Neural cell (in vitro differentiated cells): ENCODE data around the gene ZSWIM6. TPM values are rescaled to one million over a fixed set of nuclear protein-coding genes. Genes with fewer than 3 reads are reported as not detected.
A peak's percentile ranks its signal among the peaks of the same experiment; 100 is the strongest.

Experiments
- H2AFZ ChIP-seq: fragments of 200-600, 300-800 bp; sonication (generic), shearing (Covaris generic); 2 replicates; pipeline ENCODE4 v1.6.0; 2014; ENCODE audit warnings: low read depth, mild to moderate bottlenecking, antibody characterized with exemption, low read length, moderate library complexity
- H3F3A ChIP-seq: fragments of 200-600 bp; shearing (Covaris generic); 2 replicates; pipeline ENCODE4 v1.6.1; 2016; ENCODE audit warnings: mild to moderate bottlenecking, moderate library complexity, mixed read lengths, antibody characterized with exemption, low read length; ENCODE audit not compliant: insufficient read depth, poor library complexity, severe bottlenecking
- H3K27ac ChIP-seq: fragments of 200-600, 300-800 bp; sonication (generic), shearing (Covaris generic); 2 replicates; pipeline ENCODE4 v1.5.1; 2014; ENCODE audit warnings: mild to moderate bottlenecking, low read length, moderate library complexity
- H3K27me3 ChIP-seq: fragments of 300-800, 200-600 bp; sonication (generic), shearing (Covaris generic); 2 replicates; pipeline ENCODE4 v1.6.0; 2014; ENCODE audit warnings: mild to moderate bottlenecking, low read depth, low read length, moderate library complexity; ENCODE audit not compliant: insufficient read depth
- H3K36me3 ChIP-seq: fragments of 300-800, 200-600 bp; sonication (generic), shearing (Covaris generic); 2 replicates; pipeline ENCODE4 v1.5.1; 2014; ENCODE audit warnings: mild to moderate bottlenecking, antibody characterized with exemption, low read length, moderate library complexity; ENCODE audit not compliant: insufficient read depth
- H3K4me2 ChIP-seq: fragments of 300-800, 200-600 bp; sonication (generic), shearing (Covaris generic); 2 replicates; pipeline ENCODE4 v1.6.0; 2014; ENCODE audit warnings: mild to moderate bottlenecking, low read length
- H3K4me3 ChIP-seq: fragments of 300-800, 200-600 bp; sonication (generic), shearing (Covaris generic); 2 replicates; pipeline ENCODE4 v1.5.1; 2014; ENCODE audit warnings: mild to moderate bottlenecking, low read length, moderate library complexity
- H3K79me2 ChIP-seq: fragments of 200-600 bp; shearing (Covaris generic); replicated peaks from 2 replicates; pipeline ENCODE4 v1.6.0; 2014; ENCODE audit warnings: mild to moderate bottlenecking, low read length, moderate library complexity; ENCODE audit not compliant: insufficient read depth
- H3K9ac ChIP-seq: fragments of 300-800, 200-600 bp; sonication (generic), shearing (Covaris generic); 2 replicates; pipeline ENCODE4 v1.6.1; 2016; ENCODE audit warnings: mild to moderate bottlenecking, low read length, mixed read lengths
- H3K9me2 ChIP-seq: fragments of 200-600 bp; shearing (Covaris generic); 2 replicates; pipeline ENCODE4 v1.6.1; 2016; ENCODE audit warnings: mild to moderate bottlenecking, low read length, mixed read lengths; ENCODE audit not compliant: insufficient read depth
- H3K9me3 ChIP-seq: fragments of 200-600, 300-800 bp; sonication (generic), shearing (Covaris generic); 2 replicates; pipeline ENCODE4 v1.6.1; 2016; ENCODE audit warnings: mild to moderate bottlenecking, mixed run types, low read length, moderate library complexity, mixed read lengths
- H4K20me1 ChIP-seq: fragments of 200-600 bp; shearing (Covaris generic); 2 replicates; pipeline ENCODE4 v1.6.1; 2016; ENCODE audit warnings: mild to moderate bottlenecking, mixed run types; ENCODE audit not compliant: insufficient read depth
- EP300 ChIP-seq: fragments of 450-650 bp; conservative IDR thresholded peaks from 2 replicates; pipeline ENCODE4 v1.6.1; 2014; ENCODE audit warnings: antibody characterized with exemption, mild to moderate bottlenecking, moderate library complexity; ENCODE audit not compliant: poor library complexity, severe bottlenecking
- EZH2 ChIP-seq: fragments of 200-600, 300-800 bp; shearing (Covaris generic), sonication (generic); IDR thresholded peaks from 2 replicates; pipeline ENCODE4 v1.6.1; 2014; ENCODE audit warnings: antibody characterized with exemption, low read length, borderline replicate concordance, mild to moderate bottlenecking; ENCODE audit not compliant: insufficient read depth, poor library complexity, severe bottlenecking
- MXI1 ChIP-seq: fragments of 450-650 bp; conservative IDR thresholded peaks from 2 replicates; pipeline ENCODE4 v1.6.1; 2014; ENCODE audit warnings: antibody characterized with exemption, mild to moderate bottlenecking; ENCODE audit not compliant: poor library complexity, severe bottlenecking
- POLR2AphosphoS5 ChIP-seq: IDR thresholded peaks from 2 replicates; pipeline ENCODE4 v1.6.1; 2012
- RAD21 ChIP-seq: fragments of 450-650 bp; conservative IDR thresholded peaks from 2 replicates; pipeline ENCODE4 v1.6.1; 2014; ENCODE audit warnings: antibody characterized with exemption, mild to moderate bottlenecking, moderate library complexity
- SMC3 ChIP-seq: fragments of 450-650 bp; conservative IDR thresholded peaks from 2 replicates; pipeline ENCODE4 v1.6.1; 2014; ENCODE audit warnings: antibody characterized with exemption, mild to moderate bottlenecking, moderate library complexity; ENCODE audit not compliant: poor library complexity
- polyA plus RNA-seq: library from polyadenylated mRNA; depleted of rRNA; stranded (reverse); fragments of >200 nt; gene quantifications from 2 replicates; pipeline ENCODE4 v1.2.3, GENCODE V29; 2014
- TF ChIP-seq, protein P1 (sequence below): IDR thresholded peaks from 2 replicates; pipeline ENCODE4 v1.6.1; 2012; ENCODE audit warnings: borderline replicate concordance

Gene ZSWIM6
- polyA plus RNA-seq, 1 donor from 2014 or later: 43.6 TPM

DNA sequence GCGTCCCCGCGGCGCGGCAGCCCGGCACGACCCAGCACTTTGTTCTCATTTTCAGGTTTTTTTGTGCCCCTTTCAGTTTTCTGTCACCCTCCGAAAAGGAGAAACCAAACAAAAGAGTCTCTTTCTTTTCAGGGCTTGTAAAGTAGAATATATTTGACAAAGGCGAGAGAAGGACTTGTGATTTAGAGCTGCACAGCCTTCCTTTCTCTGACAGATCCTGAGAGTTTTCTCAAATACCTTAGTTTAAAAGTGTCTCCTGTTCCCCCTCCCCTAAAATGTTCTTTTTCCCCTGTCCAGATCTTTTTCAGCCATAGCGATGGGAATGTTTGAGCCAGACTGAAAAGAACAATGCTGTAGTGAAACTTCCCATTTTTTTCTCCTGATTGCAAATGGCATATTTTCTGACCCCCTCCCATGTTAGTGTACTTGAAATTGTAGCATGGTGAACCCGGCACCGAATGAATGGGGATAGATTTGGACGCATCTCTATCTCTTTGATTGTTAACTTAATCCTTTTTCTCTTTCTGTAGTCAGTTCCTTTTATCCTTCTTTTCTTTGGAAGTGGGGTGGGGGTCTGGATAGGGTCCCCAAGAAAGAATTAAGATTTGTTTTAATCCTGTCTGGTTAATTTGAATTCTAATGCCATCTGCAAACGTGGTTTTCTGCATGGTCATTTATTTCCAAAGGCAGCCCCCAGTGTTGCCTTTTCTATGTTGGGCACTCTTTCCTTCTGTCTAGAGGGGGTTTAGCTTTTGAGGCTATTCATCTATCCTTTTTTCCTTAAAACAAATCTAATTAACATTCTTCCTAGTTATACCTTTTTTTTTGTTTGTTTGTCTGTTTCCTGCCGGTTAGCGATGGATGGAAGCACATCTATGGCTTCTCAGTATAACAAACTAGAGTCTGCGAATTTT, 2.2 kb downstream of the ZSWIM6 start:
- peaks cover 16% of the 10 kb centered on the region for H3F3A ChIP-seq
- no peaks in the 10 kb centered on the region for H3K36me3 ChIP-seq
- peak overlapping the region; percentile 90 for H3K4me2 ChIP-seq
- TF ChIP-seq SMC3 (peak; percentile 1), POLR2AphosphoS5 (peak; percentile 5), MXI1 (no peak)
- TF ChIP-seq, protein P1, sequence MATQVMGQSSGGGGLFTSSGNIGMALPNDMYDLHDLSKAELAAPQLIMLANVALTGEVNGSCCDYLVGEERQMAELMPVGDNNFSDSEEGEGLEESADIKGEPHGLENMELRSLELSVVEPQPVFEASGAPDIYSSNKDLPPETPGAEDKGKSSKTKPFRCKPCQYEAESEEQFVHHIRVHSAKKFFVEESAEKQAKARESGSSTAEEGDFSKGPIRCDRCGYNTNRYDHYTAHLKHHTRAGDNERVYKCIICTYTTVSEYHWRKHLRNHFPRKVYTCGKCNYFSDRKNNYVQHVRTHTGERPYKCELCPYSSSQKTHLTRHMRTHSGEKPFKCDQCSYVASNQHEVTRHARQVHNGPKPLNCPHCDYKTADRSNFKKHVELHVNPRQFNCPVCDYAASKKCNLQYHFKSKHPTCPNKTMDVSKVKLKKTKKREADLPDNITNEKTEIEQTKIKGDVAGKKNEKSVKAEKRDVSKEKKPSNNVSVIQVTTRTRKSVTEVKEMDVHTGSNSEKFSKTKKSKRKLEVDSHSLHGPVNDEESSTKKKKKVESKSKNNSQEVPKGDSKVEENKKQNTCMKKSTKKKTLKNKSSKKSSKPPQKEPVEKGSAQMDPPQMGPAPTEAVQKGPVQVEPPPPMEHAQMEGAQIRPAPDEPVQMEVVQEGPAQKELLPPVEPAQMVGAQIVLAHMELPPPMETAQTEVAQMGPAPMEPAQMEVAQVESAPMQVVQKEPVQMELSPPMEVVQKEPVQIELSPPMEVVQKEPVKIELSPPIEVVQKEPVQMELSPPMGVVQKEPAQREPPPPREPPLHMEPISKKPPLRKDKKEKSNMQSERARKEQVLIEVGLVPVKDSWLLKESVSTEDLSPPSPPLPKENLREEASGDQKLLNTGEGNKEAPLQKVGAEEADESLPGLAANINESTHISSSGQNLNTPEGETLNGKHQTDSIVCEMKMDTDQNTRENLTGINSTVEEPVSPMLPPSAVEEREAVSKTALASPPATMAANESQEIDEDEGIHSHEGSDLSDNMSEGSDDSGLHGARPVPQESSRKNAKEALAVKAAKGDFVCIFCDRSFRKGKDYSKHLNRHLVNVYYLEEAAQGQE: peak; percentile 20
- H3K9ac ChIP-seq: peak overlapping the region; percentile 94
- peak overlapping the region; percentile 91 for H3K27ac ChIP-seq
- H3K9me3 ChIP-seq: no peaks in the 10 kb centered on the region
- H3K79me2 ChIP-seq: peaks cover 75% of the 10 kb centered on the region
- no peaks in the 10 kb centered on the region for H3K27me3 ChIP-seq
- H3K4me3 ChIP-seq: peak overlapping the region; percentile 96
- H3K9me2 ChIP-seq: no peaks in the 10 kb centered on the region
- no peak overlapping the region for H2AFZ ChIP-seq
- peaks cover 29% of the 10 kb centered on the region for H4K20me1 ChIP-seq

DNA sequence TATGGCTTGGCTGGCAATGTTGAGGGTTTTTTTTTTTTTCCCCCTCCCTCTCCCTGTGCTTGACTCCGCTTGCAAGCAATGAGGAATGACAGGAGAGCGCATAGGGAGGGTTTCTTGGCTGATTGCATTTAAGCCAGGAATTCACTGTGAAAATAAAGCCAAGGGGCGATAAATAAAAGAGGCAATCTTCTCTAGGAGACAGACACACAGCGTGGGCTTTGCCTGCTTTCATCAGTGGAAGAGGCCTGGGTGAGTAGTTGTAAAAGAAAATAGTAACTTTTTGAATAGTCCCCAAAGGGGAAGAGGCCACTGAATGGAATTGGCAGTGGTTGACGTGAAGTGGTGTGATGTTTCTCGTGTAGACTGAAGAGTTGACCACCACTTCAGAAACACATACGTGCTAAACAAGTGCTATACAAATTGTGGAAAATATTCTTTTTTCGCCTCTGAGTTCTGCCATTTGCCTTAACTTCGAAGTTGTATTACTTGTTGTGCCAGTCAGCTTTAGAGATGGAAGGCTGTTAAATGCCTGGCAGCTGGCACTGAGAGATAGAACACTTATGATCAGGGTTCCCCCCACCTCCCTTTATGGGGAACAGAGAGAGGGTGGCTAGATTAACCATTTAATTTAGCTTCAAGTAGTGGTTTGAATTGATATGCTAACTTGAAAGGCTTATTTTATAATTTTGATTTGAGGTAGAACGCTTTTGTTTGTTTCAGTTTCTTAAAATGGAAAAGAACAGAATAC, 3.0 kb downstream of the ZSWIM6 start:
- H3K4me2 ChIP-seq: peak overlapping the region; percentile 90
- H3K27ac ChIP-seq: peak overlapping the region; percentile 91
- TF ChIP-seq EP300 (no peak), EZH2 (no peak), SMC3 (peak; percentile 49), POLR2AphosphoS5 (no peak), RAD21 (peak; percentile 40)
- TF ChIP-seq, protein P1: no peak
- peak overlapping the region; percentile 96 for H3K4me3 ChIP-seq
- H3F3A ChIP-seq: peaks cover 15% of the 10 kb centered on the region
- peaks cover 35% of the 10 kb centered on the region for H4K20me1 ChIP-seq
- peaks cover 75% of the 10 kb centered on the region for H3K79me2 ChIP-seq
- H3K9me3 ChIP-seq: no peaks in the 10 kb centered on the region
- H3K27me3 ChIP-seq: no peaks in the 10 kb centered on the region
- H2AFZ ChIP-seq: no peak overlapping the region
- H3K9me2 ChIP-seq: no peaks in the 10 kb centered on the region
- H3K9ac ChIP-seq: peak overlapping the region; percentile 94
- H3K36me3 ChIP-seq: no peaks in the 10 kb centered on the region
